Dendritic cell treated with granulocyte-macrophage colony-stimulating factor and Interleukin-4, amounts not matched to agents 40 ng/mL and 50 ng/mL, for 4 days (primary cell): ENCODE results near the gene ARMH4.

ENCODE experiments used
- H3K27ac Mint-ChIP-seq: one replicate; pipeline ENCODE4 v1.8.0; 2022; ENCODE audit warnings: mild to moderate bottlenecking, mixed read lengths
- H3K27me3 Mint-ChIP-seq: one replicate; pipeline ENCODE4 v1.8.0; 2022; ENCODE audit warnings: mild to moderate bottlenecking, mixed read lengths
- H3K36me3 Mint-ChIP-seq: one replicate; pipeline ENCODE4 v1.8.0; 2022; ENCODE audit warnings: low read depth, mixed read lengths
- H3K4me1 Mint-ChIP-seq: one replicate; pipeline ENCODE4 v1.8.0; 2022; ENCODE audit warnings: low read depth, mixed read lengths
- H3K4me3 Mint-ChIP-seq: one replicate; pipeline ENCODE4 v1.8.0; 2022; ENCODE audit warnings: mild to moderate bottlenecking, moderate library complexity, mixed read lengths
- H3K9me3 Mint-ChIP-seq: one replicate; pipeline ENCODE4 v1.8.0; 2022; ENCODE audit warnings: mixed read lengths
- intact Hi-C: fragments of 100-400 bp; cut with micrococcal nuclease; formaldehyde crosslinking; loops from one replicate; pipeline ENCODE4 v1.15.0; 2022

Gene ARMH4

DNA sequence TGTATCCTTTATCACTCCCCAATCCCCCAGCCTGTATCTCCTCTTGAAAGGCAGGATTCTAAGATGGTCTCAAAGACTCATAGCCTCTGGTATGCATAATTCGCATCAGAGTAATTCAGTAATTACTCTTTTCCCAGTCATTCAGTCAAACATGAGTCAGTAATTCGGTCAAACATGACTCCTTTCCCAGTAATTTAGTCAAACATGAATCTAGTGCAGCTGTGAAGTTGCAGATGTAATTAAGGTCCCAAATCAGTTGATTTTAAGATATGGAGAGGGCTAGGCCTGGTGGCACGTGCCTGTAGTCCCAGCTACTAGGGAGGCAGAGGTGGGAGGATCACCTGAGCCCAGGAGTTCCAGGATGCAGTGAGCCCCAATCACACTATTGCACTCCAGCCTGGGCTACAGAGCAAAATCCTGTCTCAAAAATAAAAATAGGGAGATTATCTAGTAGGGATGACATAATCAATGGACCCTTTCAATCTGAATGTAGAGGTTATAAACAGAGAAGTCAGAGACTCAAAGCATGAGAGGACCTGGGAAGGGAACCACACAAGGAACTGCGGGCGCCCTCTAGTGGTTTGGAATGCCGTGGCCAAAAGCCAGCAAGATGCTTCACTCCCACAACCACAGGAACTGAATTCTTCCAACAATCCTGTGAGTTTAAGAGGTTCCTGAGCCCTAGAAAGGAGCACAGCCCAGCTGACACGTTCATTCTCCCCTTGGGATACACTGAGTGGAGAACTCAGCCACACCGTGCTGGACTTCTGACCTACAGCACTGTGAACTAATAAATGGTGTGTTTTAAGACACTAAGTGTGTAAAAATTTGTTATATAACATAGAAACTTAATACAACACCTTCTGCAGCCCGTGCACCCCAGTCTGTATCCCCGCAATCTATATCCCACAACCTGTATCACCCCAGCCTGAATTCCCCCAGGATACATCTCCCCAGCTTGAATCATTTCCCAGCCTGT, 14.3 kb upstream of the ARMH4 start:
- no peaks in the 10 kb centered on the region for H3K36me3 Mint-ChIP-seq
- H3K4me1 Mint-ChIP-seq = peaks cover 8% of the 10 kb centered on the region
- peaks cover 4% of the 10 kb centered on the region for H3K27me3 Mint-ChIP-seq
- no peaks in the 10 kb centered on the region for H3K9me3 Mint-ChIP-seq
- no peak overlapping the region for H3K4me3 Mint-ChIP-seq
- intact Hi-C loops = loop anchor here (1.0 kb wide), 1 partner anchor 58 kb away; no protein-coding TSS in a partner anchor
- no peak overlapping the region for H3K27ac Mint-ChIP-seq

DNA sequence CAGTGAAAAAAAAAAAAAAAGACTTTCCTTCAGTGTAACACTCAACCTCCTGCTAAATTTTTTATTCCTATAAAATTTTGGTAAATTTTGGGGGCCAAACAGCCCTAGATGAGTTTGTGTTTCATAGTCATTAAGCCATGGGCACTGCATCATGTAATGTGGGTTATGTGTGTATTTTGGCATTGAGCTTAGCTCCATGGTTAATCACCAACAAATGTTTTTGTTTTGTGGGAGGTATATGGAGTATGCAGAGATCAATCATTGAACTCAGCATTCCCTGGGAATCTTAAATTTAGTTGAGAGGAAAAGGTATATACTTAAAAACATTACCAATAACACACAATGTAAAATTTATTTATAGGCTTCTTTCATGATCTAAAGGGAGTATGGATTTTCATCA, 8.5 kb upstream of the ARMH4 start:
- no peaks in the 10 kb centered on the region for H3K4me1 Mint-ChIP-seq

DNA sequence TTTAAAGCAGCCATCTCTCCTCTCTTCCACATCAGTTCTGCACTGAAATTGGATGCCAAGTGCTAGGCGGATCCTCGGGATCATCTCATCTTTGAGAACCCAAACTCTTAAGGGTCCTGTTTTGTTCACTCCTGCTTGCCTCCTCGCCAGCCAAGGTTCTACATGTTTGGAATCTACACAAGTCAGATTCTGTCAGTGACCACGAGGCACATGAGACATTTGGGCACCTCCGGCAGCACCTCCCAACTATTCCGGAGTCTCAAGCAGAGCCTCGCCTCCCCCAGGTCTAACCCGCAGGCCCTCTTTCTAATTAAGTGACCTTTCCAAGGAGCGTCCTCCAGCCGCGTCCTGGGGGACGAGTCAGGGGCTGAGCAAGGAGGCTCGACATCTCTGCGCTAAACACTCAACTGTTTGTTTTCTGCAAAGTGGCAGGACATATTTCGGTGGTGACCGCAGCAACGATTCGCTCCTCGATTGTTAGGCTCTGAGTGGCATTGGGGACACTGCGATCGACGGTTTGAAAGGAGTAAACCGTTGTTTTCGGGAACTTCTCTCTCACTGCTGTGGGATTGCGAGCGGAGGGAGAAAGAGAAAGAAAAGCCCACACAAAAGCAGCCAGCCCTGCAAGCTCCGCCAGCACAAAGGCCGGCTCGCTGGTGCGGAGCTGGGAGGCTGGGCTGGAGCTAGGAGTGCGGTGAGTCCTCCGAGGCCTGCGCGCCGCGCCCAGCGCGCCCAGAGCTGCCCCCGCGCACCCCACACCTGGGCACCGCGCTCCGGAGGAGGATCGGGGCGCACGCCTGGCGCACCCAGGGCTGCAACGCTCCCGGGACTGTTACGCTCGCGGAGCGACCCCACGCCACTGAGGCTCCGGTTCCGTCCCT, 640 bp downstream of the ARMH4 start:
- Mint-ChIP-seq H3K9me3 (no peaks in the 10 kb centered on the region), H3K27me3 (peaks cover 52% of the 10 kb centered on the region), H3K36me3 (no peaks in the 10 kb centered on the region), H3K4me3 (peak overlapping the region; percentile 82), H3K4me1 (peaks cover 15% of the 10 kb centered on the region), H3K27ac (no peak overlapping the region)
- intact Hi-C loops = no loop called here

More for the DNA sequence above, 8.5 kb upstream of the ARMH4 start:
- H3K36me3 Mint-ChIP-seq = no peaks in the 10 kb centered on the region
- intact Hi-C loops = no loop called here
- H3K27ac Mint-ChIP-seq = no peak overlapping the region
- H3K9me3 Mint-ChIP-seq = no peaks in the 10 kb centered on the region
- peaks cover 9% of the 10 kb centered on the region for H3K27me3 Mint-ChIP-seq
- H3K4me3 Mint-ChIP-seq = no peak overlapping the region

DNA sequence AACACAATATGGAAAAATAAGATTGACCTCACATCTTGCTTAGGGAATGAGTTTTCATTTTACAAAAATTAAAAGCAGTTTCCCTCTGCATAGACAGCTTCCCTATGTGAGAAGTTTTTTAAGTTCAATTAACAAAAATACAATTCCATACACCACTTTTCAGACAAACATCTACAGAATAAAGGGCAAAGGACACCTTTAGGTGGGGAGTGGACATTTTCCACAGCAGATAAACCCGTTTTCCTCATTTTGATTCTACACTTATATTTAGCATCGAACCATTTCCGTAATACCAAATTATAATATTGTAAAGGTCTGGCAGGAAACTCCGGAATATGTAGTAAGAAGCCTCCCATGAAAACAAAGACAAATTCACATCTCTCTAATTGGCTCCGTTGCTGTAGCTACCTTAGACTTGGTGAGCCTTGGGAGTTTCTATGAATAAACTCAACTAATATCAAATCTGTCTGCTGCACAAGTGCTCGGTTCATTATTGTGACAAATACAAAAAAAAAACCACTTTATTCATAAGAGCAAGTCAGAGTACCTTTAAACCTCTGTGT, 1.7 kb downstream of the ARMH4 start:
- H3K4me3 Mint-ChIP-seq = no peak overlapping the region
- peaks cover 53% of the 10 kb centered on the region for H3K27me3 Mint-ChIP-seq
- no peaks in the 10 kb centered on the region for H3K9me3 Mint-ChIP-seq
- H3K4me1 Mint-ChIP-seq = peaks cover 15% of the 10 kb centered on the region
- H3K36me3 Mint-ChIP-seq = no peaks in the 10 kb centered on the region
- intact Hi-C loops = no loop called here
- no peak overlapping the region for H3K27ac Mint-ChIP-seq

DNA sequence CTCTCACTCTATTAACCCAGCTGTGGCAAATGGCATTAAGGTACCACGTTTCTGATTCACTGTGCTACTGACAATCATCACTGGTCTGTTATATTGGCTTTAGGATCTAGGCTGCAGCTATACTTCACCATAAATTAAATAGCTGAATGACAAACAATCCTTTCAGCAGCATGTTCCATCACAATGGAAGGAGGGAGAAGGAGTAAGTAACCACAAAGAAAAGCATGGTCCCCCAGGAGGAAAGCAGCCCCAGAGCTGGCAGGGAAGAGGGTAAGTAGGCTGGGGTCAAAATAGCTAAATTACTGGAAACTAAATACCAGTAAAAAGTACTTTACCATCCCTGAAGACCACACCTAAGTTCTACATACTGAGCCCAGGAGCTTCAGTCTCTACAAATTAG, 2.8 kb downstream of the ARMH4 start:
- Mint-ChIP-seq H3K27me3 (peaks cover 53% of the 10 kb centered on the region), H3K27ac (no peak overlapping the region), H3K9me3 (no peaks in the 10 kb centered on the region), H3K36me3 (no peaks in the 10 kb centered on the region), H3K4me1 (peaks cover 15% of the 10 kb centered on the region), H3K4me3 (no peak overlapping the region)
- intact Hi-C loops = no loop called here

DNA sequence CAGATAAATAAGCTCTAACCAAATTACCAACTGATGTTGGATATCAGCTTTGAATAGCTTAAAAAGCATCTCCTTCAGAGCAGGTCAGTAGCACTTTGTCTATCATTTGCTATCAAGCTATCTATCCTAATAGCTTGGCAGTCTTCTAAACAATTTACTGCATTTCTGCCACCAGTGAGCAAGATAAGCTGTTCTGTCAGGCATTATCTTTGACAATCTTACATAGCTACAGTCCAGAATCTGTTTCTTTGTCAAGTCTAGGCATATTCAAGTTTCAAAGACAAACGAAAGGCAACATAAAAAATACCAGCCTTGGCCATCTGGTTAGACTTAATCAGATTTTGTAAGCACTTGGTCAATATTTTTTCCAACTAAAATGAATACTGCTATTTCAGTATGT, 5.6 kb downstream of the ARMH4 start:
- intact Hi-C loops = no loop called here
- Mint-ChIP-seq H3K9me3 (no peaks in the 10 kb centered on the region), H3K4me1 (peaks cover 6% of the 10 kb centered on the region), H3K4me3 (no peak overlapping the region), H3K36me3 (no peaks in the 10 kb centered on the region), H3K27ac (no peak overlapping the region), H3K27me3 (peaks cover 34% of the 10 kb centered on the region)

DNA sequence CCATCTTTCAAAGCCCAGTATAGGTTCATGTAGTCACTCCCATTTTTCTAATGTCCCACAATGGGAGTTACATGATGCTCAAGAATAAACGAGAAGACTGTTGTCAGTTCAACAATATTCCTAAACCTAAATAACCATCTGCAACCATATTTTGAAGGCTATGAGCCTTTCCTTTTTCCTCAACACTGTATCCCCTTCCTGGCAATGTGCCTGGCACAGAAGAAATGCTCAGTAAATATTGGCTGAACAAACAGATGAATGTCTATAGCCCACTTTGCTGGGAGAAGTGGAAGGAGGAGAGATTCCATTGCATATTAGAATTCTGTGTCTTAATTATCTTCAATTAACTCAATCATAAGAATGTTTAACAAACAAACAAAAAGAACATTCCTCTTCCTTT, 6.1 kb downstream of the ARMH4 start:
- Mint-ChIP-seq H3K9me3 (no peaks in the 10 kb centered on the region), H3K4me3 (no peak overlapping the region), H3K4me1 (peaks cover 1% of the 10 kb centered on the region), H3K27ac (no peak overlapping the region), H3K27me3 (peaks cover 29% of the 10 kb centered on the region), H3K36me3 (no peaks in the 10 kb centered on the region)
- intact Hi-C loops = no loop called here

DNA sequence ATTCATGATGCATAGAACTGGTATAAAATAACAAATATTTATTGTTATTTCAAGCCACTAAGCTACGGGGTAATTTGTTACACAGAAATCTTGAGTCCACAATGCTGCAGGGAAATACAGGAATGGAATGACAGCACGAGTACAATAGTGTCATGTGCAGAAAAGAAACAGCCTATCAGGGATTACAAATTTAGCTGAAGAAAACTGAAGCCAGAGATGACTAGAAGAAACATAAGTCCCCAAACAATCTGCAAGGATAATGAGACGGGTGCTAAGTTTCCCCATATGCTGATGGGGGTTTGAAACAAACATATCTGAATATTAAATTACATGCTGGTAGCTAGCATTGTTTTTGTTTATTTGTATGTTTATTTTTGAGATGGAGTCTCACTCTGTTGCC, 8.9 kb downstream of the ARMH4 start:
- intact Hi-C loops = no loop called here
- no peaks in the 10 kb centered on the region for H3K36me3 Mint-ChIP-seq

DNA sequence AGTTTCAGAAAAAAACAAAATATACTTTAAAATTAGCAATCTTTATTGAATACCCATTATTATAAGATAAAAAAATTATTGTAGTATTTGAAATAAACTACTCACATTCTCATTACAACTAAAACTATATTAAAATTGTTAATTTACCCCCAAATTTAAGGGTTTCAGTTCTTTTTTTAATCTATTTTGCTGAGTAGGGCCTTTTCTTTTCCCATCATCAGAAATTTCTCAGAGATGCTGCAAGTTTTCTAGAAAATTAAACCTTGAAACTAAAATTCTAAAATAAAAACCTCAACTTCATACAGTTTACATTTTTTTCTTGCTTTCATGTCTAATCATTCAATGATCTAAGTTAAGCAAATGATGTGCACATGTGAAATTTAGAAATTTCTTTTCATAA, 10.1 kb downstream of the ARMH4 start:
- intact Hi-C loops = no loop called here
- no peaks in the 10 kb centered on the region for H3K36me3 Mint-ChIP-seq
- no peak overlapping the region for H3K4me3 Mint-ChIP-seq

More for the DNA sequence above, 8.9 kb downstream of the ARMH4 start:
- Mint-ChIP-seq H3K27me3 (peaks cover 11% of the 10 kb centered on the region), H3K4me1 (no peaks in the 10 kb centered on the region), H3K9me3 (no peaks in the 10 kb centered on the region), H3K4me3 (no peak overlapping the region), H3K27ac (no peak overlapping the region)

DNA sequence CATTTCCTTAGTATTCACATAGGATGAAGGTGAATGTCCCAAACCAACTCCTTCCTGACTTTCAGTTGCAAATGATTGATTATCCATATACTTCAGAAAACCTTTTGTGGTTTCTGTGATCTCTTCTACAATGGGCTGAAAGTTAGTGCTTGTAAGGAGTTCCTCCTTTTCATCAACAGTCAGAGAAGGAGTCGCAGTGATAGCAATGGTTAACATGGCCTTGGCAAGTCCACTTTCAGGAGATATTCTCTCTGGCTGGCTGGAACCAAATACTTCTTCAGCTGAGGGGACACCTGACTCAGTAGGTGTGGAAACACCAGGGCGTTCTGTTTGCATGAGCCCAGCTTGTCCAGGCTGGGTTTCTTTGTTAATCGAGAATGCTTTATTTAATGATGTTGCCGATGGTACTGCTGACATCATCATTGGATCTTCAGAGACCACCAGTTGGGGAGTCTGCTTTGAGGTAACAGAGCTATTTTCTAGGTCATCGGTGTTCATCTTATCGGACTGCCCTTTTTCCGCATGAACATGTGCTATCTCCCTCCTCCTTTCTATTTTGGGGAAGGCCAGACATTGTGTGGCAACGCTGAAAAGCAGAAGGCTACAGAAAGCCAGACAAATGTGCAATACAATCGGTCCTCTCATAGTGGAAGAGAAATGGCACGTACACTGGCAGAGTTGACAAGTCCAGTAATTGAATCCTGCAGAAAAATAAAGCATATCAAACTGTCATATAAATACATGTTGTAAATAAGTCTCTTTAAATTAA, 13.1 kb downstream of the ARMH4 start:
- Mint-ChIP-seq H3K27me3 (no peaks in the 10 kb centered on the region), H3K9me3 (no peaks in the 10 kb centered on the region)
- intact Hi-C loops = no loop called here

More for the DNA sequence above, 10.1 kb downstream of the ARMH4 start:
- no peak overlapping the region for H3K27ac Mint-ChIP-seq
- peaks cover 2% of the 10 kb centered on the region for H3K27me3 Mint-ChIP-seq
- no peaks in the 10 kb centered on the region for H3K4me1 Mint-ChIP-seq
- no peaks in the 10 kb centered on the region for H3K9me3 Mint-ChIP-seq

DNA sequence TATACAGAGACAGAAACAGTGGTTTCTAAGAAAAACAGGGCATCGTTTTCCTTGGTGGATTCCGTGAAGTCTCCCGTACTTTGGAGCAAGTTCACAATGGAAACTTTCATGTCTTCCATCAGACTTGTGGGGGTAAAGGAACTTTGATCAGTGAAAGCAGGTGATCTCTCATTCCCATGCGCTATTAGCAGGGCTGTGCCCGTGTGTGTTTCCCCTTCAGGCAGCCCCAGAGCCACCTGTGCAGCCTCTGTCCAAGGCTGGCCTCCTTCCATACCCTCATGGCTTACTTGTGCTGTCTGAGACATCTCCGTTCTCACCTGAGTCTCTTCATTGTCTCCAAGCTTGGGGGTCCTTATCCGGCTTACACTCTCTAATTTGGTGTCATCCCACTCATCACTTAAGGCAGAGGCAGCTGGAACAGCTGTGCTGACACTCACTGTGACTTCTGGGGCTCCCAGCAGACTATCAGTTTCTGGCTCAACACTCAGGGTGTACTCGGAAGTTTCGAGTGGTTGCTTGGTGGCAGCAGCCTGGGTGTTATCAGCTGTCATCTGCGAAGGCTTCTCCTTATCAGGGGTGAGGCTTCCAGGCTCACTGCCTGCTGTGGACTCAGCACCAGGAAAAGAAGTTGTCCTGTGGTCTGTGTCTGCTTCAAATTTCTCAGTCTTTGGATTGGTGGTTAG, 13.8 kb downstream of the ARMH4 start:
- Mint-ChIP-seq H3K4me3 (no peak overlapping the region), H3K36me3 (no peaks in the 10 kb centered on the region), H3K4me1 (no peaks in the 10 kb centered on the region), H3K27me3 (no peaks in the 10 kb centered on the region), H3K27ac (no peak overlapping the region), H3K9me3 (no peaks in the 10 kb centered on the region)
- intact Hi-C loops = no loop called here

More for the DNA sequence above, 13.1 kb downstream of the ARMH4 start:
- no peak overlapping the region for H3K4me3 Mint-ChIP-seq
- H3K36me3 Mint-ChIP-seq = no peaks in the 10 kb centered on the region
- no peak overlapping the region for H3K27ac Mint-ChIP-seq
- no peaks in the 10 kb centered on the region for H3K4me1 Mint-ChIP-seq

DNA sequence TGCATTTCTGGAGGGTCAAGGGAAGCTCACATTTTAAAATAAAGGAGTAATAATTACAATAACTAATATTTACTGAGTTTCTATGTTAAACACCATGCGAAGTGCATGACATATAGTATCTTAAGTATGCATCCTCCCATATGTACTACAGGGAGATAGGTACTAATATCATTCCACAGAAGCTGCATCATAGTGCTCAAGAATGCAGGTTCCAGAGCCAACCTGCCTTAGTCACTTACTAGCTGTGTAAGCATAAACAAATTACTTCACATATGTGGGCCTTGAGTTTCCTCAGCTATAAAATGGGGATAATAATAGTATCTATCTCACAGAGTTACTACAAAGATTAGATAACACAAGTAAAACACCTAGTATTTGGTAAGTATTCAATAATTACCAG, 18.3 kb downstream of the ARMH4 start:
- Mint-ChIP-seq H3K4me1 (no peaks in the 10 kb centered on the region), H3K4me3 (no peak overlapping the region), H3K27ac (no peak overlapping the region), H3K36me3 (no peaks in the 10 kb centered on the region), H3K9me3 (no peaks in the 10 kb centered on the region), H3K27me3 (no peaks in the 10 kb centered on the region)
- intact Hi-C loops = no loop called here

DNA sequence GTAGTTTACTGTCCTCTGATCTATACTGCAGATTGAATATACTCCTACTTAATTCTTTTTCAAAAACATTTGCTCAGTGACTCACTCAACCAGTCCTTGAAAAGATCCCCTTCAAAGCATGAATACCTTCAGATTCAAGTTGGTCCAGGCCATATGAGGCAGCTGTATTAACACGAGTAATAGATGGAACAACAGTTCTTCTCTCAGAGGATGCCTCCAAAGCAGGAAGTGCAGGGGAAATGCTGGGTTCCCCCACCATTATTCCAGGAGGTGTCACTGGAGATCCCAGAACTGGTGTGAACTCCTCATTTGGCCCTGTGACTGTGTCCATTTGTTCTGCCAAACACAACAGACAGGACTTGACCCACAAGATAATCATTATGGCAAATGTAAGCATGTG, 20.6 kb downstream of the ARMH4 start:
- no peaks in the 10 kb centered on the region for H3K27me3 Mint-ChIP-seq
- intact Hi-C loops = no loop called here
- H3K36me3 Mint-ChIP-seq = no peaks in the 10 kb centered on the region
- H3K4me1 Mint-ChIP-seq = no peaks in the 10 kb centered on the region
- no peak overlapping the region for H3K27ac Mint-ChIP-seq
- H3K9me3 Mint-ChIP-seq = peaks cover 2% of the 10 kb centered on the region
- H3K4me3 Mint-ChIP-seq = no peak overlapping the region
